ENCODE results near the gene TMED3.

TMED3 gene

DNA sequence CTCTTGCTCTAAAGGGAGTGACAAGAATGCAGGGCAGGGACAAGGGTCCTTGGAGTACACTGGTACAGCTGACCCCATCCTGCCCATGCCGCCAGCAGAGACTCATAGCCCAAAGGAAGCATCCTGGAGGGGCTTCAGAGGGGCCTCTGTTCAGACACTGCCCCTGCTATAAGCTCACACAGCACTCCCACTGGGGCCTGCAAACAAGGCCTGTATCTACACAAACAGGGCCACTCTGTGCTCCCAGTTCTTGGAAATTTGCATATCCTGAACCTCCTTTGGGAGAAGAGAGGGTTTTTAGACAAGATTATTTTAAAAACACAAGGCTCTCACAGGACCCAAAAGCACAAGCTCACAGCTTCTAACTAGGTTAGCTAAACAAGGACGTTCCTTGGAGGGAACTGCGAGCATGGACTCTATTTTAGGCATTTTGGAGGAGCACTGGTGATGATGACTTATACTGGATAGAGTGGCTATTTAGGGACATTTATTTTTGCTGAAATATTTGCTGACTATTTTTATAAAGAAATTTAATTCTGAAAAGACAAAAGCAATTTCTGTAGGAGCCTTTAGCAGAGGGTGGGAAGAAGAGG is 44.8 kb upstream of the TMED3 start:
- no peaks in the 10 kb centered on the region for H3F3A ChIP-seq (ENCODE audit: control insufficient read depth, insufficient read depth)
- no peak overlapping the region for H3K4me3 ChIP-seq (ENCODE audit: low read length)
- H3K4me2 ChIP-seq (ENCODE audit: low read length) = no peak overlapping the region
- no peak overlapping the region for H3K27ac ChIP-seq (ENCODE audit: low read depth, low read length)
- no peaks in the 10 kb centered on the region for H3K9me2 ChIP-seq (replicated peaks; ENCODE audit: control insufficient read depth, low read length)
- H3K36me3 ChIP-seq (ENCODE audit: control insufficient read depth, low read length) = no peaks in the 10 kb centered on the region
- no peaks in the 10 kb centered on the region for H3K79me2 ChIP-seq (ENCODE audit: control insufficient read depth, low read length)
- no peaks in the 10 kb centered on the region for H3K4me1 ChIP-seq (ENCODE audit: control insufficient read depth, low read length)
- no peaks in the 10 kb centered on the region for H4K20me1 ChIP-seq (ENCODE audit: control insufficient read depth, insufficient read depth, low read depth, low read length)
- H3K27me3 ChIP-seq (ENCODE audit: control insufficient read depth, low read length) = peaks cover 5% of the 10 kb centered on the region
- H3K9me3 ChIP-seq (ENCODE audit: control insufficient read depth, insufficient read depth, low read length) = no peaks in the 10 kb centered on the region
- no peak for TF ChIP-seq EZH2phosphoT487 (IDR thresholded peaks at IDR 0.05; ENCODE audit: borderline replicate concordance, low read length)
- TF ChIP-seq CTCF (IDR thresholded peaks at IDR 0.05; ENCODE audit: low read depth, low read length, poor library complexity, severe bottlenecking) = no peak

DNA sequence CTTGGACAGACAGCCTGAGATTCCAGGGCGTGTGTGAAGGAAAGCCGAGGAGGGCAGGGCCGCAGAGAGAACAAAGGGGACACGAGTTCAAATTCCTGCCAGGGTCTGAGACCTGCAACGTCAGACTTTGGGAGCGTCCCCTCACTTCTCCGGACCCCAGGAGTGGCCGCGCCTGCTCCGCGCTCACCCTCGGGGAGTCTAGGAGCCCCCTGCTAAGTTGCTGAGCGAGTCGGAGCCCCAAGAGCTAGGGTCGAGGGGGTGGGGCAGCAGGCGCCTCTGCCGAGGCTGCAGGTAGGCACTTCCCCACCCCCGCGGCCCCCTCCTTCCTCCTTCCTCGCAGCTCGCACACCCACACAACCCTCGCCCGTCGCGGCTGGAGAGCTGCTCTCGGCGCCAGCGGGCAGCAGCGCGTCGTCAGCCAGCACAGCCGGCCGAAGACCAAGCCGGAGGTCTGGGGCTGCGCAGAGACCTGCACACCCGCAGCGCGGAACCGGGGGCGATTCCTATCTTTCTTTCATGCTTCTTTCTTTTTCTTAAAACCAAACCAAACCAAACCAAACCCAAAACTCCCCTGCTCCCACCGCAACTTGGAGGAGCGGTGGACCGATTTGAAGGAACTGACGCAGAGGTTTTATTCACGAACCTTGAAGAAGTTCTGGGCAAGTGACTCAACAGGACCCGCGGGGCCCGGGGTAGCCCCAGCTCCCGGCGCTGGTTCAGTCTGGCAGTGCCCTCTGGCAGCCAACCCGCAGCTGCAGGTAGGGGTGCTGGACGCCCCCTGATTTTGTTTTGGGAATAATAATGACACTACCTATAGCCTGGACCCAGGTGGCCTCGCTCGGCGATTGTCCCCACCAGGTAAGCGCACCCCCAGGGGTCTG is 28.3 kb upstream of the TMED3 start, which contains the start of gene ANKRD34C:
Gene ANKRD34C (plus strand): TSS at position 352 of the 881 bp plus-strand sequence. CDS start 10,563 bp downstream, outside the sequence.
- Histone ChIP-seq H4K20me1 (ENCODE audit: control insufficient read depth, insufficient read depth, low read depth, low read length) (no peaks in the 10 kb centered on the region), H3K9me2 (replicated peaks; ENCODE audit: control insufficient read depth, low read length) (no peaks in the 10 kb centered on the region), H3K4me1 (ENCODE audit: control insufficient read depth, low read length) (0 out of 2 replicates have a peak, but pooled peaks cover 2% of the 10 kb centered on the region), H3F3A (ENCODE audit: control insufficient read depth, insufficient read depth) (no peaks in the 10 kb centered on the region), H3K27ac (ENCODE audit: low read depth, low read length) (no peak within 1 kb of the TSS), H3K9me3 (ENCODE audit: control insufficient read depth, insufficient read depth, low read length) (no peaks in the 10 kb centered on the region), H3K4me3 (ENCODE audit: low read length) (no peak within 1 kb of the TSS), H3K27me3 (ENCODE audit: control insufficient read depth, low read length) (peaks cover 11% of the 10 kb centered on the region; the same call in 1 of the 2 replicates), H3K79me2 (ENCODE audit: control insufficient read depth, low read length) (no peaks in the 10 kb centered on the region), H3K36me3 (ENCODE audit: control insufficient read depth, low read length) (no peaks in the 10 kb centered on the region), H3K4me2 (ENCODE audit: low read length) (no peak within 1 kb of the TSS)
- no peak for TF ChIP-seq CTCF (IDR thresholded peaks at IDR 0.05; ENCODE audit: low read depth, low read length, poor library complexity, severe bottlenecking)
- TF ChIP-seq EZH2phosphoT487 (IDR thresholded peaks at IDR 0.05; ENCODE audit: borderline replicate concordance, low read length) = no peak

GRCh38 chr15:79283252-79284048 is 27.5 kb upstream of the TMED3 start:
- H3K4me1 ChIP-seq (ENCODE audit: control insufficient read depth, low read length) = 0 out of 2 replicates have a peak, but pooled peaks cover 2% of the 10 kb centered on the region
- no peak overlapping the region for H3K27ac ChIP-seq (ENCODE audit: low read depth, low read length)
- no peaks in the 10 kb centered on the region for H4K20me1 ChIP-seq (ENCODE audit: control insufficient read depth, insufficient read depth, low read depth, low read length)
- H3K36me3 ChIP-seq (ENCODE audit: control insufficient read depth, low read length) = no peaks in the 10 kb centered on the region
- TF ChIP-seq EZH2phosphoT487 (IDR thresholded peaks at IDR 0.05; ENCODE audit: borderline replicate concordance, low read length) (no peak), CTCF (IDR thresholded peaks at IDR 0.05; ENCODE audit: low read depth, low read length, poor library complexity, severe bottlenecking) (no peak)
- H3F3A ChIP-seq (ENCODE audit: control insufficient read depth, insufficient read depth) = no peaks in the 10 kb centered on the region
- peaks cover 11% of the 10 kb centered on the region; the same call in 1 of the 2 replicates for H3K27me3 ChIP-seq (ENCODE audit: control insufficient read depth, low read length)
- H3K4me2 ChIP-seq (ENCODE audit: low read length) = no peak overlapping the region
- H3K9me2 ChIP-seq (replicated peaks; ENCODE audit: control insufficient read depth, low read length) = no peaks in the 10 kb centered on the region
- H3K79me2 ChIP-seq (ENCODE audit: control insufficient read depth, low read length) = no peaks in the 10 kb centered on the region
- H3K4me3 ChIP-seq (ENCODE audit: low read length) = no peak overlapping the region
- H3K9me3 ChIP-seq (ENCODE audit: control insufficient read depth, insufficient read depth, low read length) = no peaks in the 10 kb centered on the region

Measured in DOHH2 (cell line).